ENCODE results near the gene PLCD4.

- TF ChIP-seq CTCF (IDR thresholded peaks at IDR 0.05; ENCODE audit: insufficient read depth, low read length, poor library complexity, severe bottlenecking) (no peak), EZH2phosphoT487 (conservative IDR thresholded peaks at IDR 0.05; ENCODE audit: low read length) (no peak)
These were observed 39.9 kb upstream of the PLCD4 start for GRCh38 chr2:218567797-218568189.

Measured in SU-DHL-6 (cell line).